ENCODE measurements around the gene ESYT1.
"Not testable (repeated sequence)": the region's sequence is repeated elsewhere in the genome, so short reads cannot be mapped to it uniquely, and the experiment has no call there.

ESYT1 gene

GRCh38 chr12:56129942-56130495 lies 2.0 kb downstream of the ESYT1 start:
- DNase-seq: no peak

GRCh38 chr12:56130876-56131275 lies 2.8 kb downstream of the ESYT1 start:
- no peak for DNase-seq

- no peak for DNase-seq
Observed at GRCh38 chr12:56134897-56135296, 6.8 kb downstream of the ESYT1 start.

- no peak for DNase-seq
Observed at GRCh38 chr12:56137853-56138571, 9.9 kb downstream of the ESYT1 start.

GRCh38 chr12:56141946-56142784 lies 14.1 kb downstream of the ESYT1 start:
- DNase-seq: no peak

- no peak for DNase-seq
Observed at GRCh38 chr12:56143217-56143616, 15.2 kb downstream of the ESYT1 start.

- DNase-seq: no peak
Observed at GRCh38 chr12:56143870-56144269, 15.8 kb downstream of the ESYT1 start.

- DNase-seq: no peak
Observed at GRCh38 chr12:56145217-56145616, 17.1 kb downstream of the ESYT1 start.

GRCh38 chr12:56146492-56147460 lies 18.7 kb downstream of the ESYT1 start:
- no peak for DNase-seq

- no peak for DNase-seq
Observed at GRCh38 chr12:56150563-56150962, 22.5 kb downstream of the ESYT1 start.

GRCh38 chr12:56151672-56152131 lies 23.6 kb downstream of the ESYT1 start:
- DNase-seq: peak; percentile 14 to 56

GRCh38 chr12:56152132-56152755 lies 24.2 kb downstream of the ESYT1 start, which contains the start of gene MYL6B:
MYL6B (plus strand) TSS chr12:56152587; CDS start chr12:56153919, 1,332 bp downstream.
- peak; percentile 76 to 93 for DNase-seq

- no peak for DNase-seq
Observed at GRCh38 chr12:56152756-56153677, 24.9 kb downstream of the ESYT1 start.

GRCh38 chr12:56153678-56154065 lies 25.6 kb downstream of the ESYT1 start:
- no peak for DNase-seq

GRCh38 chr12:56154246-56154771 lies 26.2 kb downstream of the ESYT1 start:
- no peak for DNase-seq

GRCh38 chr12:56154818-56155217 lies 26.8 kb downstream of the ESYT1 start:
- DNase-seq: no peak

GRCh38 chr12:56155256-56155845 lies 27.3 kb downstream of the ESYT1 start:
- DNase-seq: no peak

- not testable (repeated sequence) for DNase-seq
Observed at GRCh38 chr12:56156464-56157200, 28.6 kb downstream of the ESYT1 start.
